ENCODE results near the gene ADRA2A.

DNA sequence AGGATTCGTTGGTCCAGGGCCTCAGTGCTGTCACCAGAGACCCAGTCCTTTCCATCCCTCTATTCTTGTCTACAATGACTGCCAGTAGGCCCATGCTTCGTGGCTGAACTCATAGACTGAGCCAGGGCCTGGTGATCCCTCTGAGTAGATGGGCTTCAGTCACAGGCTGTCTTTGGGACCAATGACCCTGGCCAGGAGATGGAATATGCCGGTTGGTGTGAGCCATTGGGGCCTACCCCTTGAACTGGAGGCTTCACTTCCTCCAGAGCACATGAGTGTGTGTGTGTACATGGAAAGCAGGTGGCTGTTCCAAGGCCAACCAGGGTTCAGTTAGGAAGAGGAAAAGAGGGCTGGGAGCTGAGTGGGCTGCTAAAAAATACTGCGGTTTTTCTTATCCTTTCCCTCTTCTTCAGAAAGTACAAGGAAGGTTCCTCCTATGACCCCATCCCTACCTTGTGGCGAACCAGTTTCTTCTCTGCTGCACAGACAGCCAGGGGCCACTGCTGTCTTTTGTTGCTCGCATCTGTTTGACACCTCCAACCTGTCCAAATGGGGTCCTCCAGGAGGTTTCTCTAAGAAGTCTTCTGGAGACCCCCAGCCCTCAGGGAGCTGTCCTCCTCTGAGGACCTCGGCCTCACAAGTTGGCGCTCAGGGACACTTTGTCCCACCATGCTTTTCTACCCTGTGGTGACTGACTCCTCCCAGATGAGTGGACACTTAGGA is 36.6 kb downstream of the ADRA2A start:
- TF ChIP-seq, protein P1, sequence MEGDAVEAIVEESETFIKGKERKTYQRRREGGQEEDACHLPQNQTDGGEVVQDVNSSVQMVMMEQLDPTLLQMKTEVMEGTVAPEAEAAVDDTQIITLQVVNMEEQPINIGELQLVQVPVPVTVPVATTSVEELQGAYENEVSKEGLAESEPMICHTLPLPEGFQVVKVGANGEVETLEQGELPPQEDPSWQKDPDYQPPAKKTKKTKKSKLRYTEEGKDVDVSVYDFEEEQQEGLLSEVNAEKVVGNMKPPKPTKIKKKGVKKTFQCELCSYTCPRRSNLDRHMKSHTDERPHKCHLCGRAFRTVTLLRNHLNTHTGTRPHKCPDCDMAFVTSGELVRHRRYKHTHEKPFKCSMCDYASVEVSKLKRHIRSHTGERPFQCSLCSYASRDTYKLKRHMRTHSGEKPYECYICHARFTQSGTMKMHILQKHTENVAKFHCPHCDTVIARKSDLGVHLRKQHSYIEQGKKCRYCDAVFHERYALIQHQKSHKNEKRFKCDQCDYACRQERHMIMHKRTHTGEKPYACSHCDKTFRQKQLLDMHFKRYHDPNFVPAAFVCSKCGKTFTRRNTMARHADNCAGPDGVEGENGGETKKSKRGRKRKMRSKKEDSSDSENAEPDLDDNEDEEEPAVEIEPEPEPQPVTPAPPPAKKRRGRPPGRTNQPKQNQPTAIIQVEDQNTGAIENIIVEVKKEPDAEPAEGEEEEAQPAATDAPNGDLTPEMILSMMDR (IDR thresholded peaks at IDR 0.05): no peak
- TF ChIP-seq POLR2A (IDR thresholded peaks at IDR 0.05): no peak
